Type B pancreatic cell (in vitro differentiated cells): Measurements from ENCODE around the gene PFKFB3. TPM values are rescaled to one million over a fixed set of nuclear protein-coding genes. Genes with fewer than 3 reads are reported as not detected.
A peak's percentile ranks its signal among the peaks of the same experiment; 100 is the strongest.

Source experiments
- DNase-seq: peaks from one replicate; pipeline ENCODE4 v3.0.0; 2021; ENCODE audit warnings: mixed read lengths; ENCODE audit not compliant: unreplicated experiment; ENCODE audit errors: extremely low spot score
- H3K27ac Mint-ChIP-seq: 2 replicates; pipeline ENCODE4 v1.8.0; 2021; ENCODE audit warnings: mild to moderate bottlenecking, mixed read lengths
- H3K27me3 Mint-ChIP-seq: 2 replicates; pipeline ENCODE4 v1.8.0; 2021; ENCODE audit warnings: mixed read lengths
- H3K36me3 Mint-ChIP-seq: 2 replicates; pipeline ENCODE4 v1.8.0; 2021; ENCODE audit warnings: mixed read lengths
- H3K4me1 Mint-ChIP-seq: one replicate; pipeline ENCODE4 v1.8.0; 2021; ENCODE audit warnings: mixed read lengths; ENCODE audit not compliant: unreplicated experiment
- H3K4me3 Mint-ChIP-seq: 2 replicates; pipeline ENCODE4 v1.8.0; 2021; ENCODE audit warnings: mild to moderate bottlenecking, mixed read lengths
- H3K9me3 Mint-ChIP-seq: 2 replicates; pipeline ENCODE4 v1.8.0; 2021; ENCODE audit warnings: mixed read lengths
- total RNA-seq: library from RNA; stranded (reverse); gene quantifications from 2 replicates; pipeline ENCODE4 v1.2.1, GENCODE V29; 2021; ENCODE audit warnings: low replicate concordance
- TF ChIP-seq, protein P1 (sequence below): fragments of 200-600 bp; sonication (generic); conservative IDR thresholded peaks from 2 replicates; pipeline ENCODE4 v1.5.0; 2021; ENCODE audit warnings: antibody characterized with exemption, mild to moderate bottlenecking

Gene PFKFB3
- total RNA-seq, 1 donor from 2014 or later, result 30.2 TPM

DNA sequence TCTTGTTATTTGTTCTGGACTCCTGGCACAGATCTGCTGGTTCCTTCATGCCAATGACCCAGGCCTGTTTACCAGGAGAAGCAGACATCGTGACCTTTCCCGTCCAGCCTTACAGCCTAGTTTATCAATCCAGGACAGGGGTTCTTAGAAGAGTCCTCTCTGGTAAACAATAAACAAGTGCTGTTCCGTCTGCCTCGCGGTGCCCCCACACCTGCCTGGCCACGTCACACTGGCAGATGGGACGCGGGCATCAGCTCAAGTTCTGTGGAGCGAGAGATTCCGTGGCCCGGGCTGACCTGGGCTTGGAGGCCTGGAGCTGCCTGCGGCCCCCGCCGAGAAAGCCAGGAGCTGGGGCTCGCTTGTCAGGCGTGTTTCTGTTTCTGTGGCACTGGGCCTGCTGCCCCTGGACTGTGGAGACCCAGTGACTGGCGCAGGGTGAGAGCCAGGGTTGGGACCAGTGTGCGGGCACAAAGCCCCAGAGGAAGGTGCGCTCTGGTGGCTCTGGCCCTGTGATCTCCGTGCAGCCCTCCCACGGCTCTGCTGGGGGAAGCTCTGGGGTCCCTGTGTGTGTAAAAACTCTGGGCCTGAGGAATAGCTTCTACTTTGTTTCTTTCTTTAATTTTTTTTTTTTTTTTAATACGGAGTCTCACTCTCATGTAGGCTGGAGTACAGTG, 28.4 kb upstream of the PFKFB3 start:
- H3K4me3 Mint-ChIP-seq, result no peak overlapping the region
- peaks cover 4% of the 10 kb centered on the region for H3K36me3 Mint-ChIP-seq
- TF ChIP-seq, protein P1, sequence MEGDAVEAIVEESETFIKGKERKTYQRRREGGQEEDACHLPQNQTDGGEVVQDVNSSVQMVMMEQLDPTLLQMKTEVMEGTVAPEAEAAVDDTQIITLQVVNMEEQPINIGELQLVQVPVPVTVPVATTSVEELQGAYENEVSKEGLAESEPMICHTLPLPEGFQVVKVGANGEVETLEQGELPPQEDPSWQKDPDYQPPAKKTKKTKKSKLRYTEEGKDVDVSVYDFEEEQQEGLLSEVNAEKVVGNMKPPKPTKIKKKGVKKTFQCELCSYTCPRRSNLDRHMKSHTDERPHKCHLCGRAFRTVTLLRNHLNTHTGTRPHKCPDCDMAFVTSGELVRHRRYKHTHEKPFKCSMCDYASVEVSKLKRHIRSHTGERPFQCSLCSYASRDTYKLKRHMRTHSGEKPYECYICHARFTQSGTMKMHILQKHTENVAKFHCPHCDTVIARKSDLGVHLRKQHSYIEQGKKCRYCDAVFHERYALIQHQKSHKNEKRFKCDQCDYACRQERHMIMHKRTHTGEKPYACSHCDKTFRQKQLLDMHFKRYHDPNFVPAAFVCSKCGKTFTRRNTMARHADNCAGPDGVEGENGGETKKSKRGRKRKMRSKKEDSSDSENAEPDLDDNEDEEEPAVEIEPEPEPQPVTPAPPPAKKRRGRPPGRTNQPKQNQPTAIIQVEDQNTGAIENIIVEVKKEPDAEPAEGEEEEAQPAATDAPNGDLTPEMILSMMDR, result no peak
- H3K4me1 Mint-ChIP-seq, result peaks cover 3% of the 10 kb centered on the region
- H3K27ac Mint-ChIP-seq, result no peak overlapping the region
- DNase-seq, result no peak
- H3K27me3 Mint-ChIP-seq, result no peaks in the 10 kb centered on the region
- H3K9me3 Mint-ChIP-seq, result no peaks in the 10 kb centered on the region

DNA sequence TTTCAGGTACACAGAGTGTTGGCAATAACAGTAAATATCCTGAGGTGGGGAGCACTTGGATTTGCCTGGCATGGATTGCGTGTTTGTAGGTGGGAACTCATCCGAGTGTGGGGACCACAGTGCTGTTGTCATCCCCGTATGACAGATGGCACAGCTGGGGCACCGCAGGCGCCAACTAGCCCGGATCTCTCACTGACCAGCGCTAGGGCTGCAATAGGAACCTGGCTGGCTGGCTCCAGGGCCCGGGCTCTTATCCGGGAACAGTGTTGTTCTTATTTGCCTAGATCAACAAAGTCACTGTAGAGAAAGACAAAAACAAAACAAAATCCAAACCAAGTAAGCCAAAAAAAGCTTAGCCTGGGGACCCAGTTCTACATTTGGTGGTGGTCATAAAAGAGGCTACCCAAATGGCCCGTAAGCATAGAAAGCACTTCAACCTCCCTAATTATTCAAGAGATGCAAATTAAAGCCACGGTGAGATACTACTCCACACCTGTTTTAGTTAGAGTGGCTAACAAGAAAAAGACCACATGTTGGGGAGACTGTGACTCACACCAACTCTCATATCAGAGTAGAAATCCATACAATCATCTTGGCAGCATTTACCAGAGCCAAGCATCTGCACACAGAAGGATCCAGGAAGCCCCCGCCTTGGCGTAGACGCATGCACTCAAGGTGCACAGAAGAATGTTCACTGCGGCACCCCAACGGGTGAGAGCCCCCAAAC, 27.2 kb upstream of the PFKFB3 start:
- Mint-ChIP-seq H3K4me3 (no peak overlapping the region), H3K27me3 (no peaks in the 10 kb centered on the region), H3K9me3 (no peaks in the 10 kb centered on the region), H3K4me1 (no peaks in the 10 kb centered on the region), H3K27ac (no peak overlapping the region), H3K36me3 (peaks cover 4% of the 10 kb centered on the region)
- no peak for DNase-seq
- TF ChIP-seq, protein P1, result no peak

DNA sequence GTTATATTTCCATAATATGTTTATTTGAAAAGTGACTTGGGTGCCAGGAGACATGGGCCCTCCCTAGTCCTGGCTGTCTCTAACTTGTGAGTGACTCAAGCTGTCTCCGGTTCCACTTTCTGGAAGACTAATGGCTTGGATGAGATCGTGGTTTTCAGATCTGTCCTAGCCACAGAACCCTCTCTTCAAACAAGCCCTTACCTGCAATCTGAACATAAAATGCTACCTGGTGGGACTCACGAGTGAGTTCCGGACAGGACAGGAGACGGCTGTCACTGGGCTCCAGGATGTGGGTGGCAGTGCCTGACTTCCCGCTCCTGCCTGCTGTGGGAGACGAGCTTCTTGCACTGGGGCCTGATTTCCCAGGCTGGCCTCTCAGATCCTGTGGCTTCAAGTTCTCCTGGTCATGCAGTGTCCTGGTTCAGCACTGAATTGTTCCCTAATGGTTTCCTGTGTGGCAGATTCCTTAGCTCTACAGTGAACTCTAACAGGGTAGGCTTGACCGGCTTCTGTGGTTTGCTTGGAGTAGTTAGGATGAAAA, 26.0 kb upstream of the PFKFB3 start:
- DNase-seq, result no peak
- Mint-ChIP-seq H3K36me3 (peaks cover 4% of the 10 kb centered on the region), H3K4me3 (no peak overlapping the region), H3K9me3 (no peaks in the 10 kb centered on the region), H3K27ac (peak overlapping the region; percentile 31), H3K4me1 (no peaks in the 10 kb centered on the region), H3K27me3 (no peaks in the 10 kb centered on the region)
- TF ChIP-seq, protein P1, result no peak

DNA sequence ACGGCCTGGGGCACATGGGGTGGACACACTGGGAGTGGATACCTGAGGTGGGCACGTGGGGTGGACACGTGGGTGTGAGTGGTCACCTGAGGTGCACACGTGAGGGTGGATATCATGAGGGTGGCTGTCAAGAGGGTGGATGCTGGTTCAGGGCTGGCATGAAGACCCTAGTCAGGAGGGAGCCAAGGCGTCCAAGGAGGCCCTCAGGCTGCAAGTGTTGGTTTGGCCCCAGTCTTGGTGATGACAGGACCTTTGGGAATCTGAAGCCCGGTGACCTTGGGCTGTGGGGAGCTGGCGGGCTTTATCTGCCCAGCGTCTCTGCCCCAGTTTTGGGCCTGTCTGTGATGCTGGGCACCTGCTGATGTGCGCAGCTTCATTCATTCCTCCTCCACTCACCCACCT, 24.9 kb upstream of the PFKFB3 start:
- Mint-ChIP-seq H3K4me3 (no peak overlapping the region), H3K9me3 (no peaks in the 10 kb centered on the region), H3K27me3 (no peaks in the 10 kb centered on the region), H3K36me3 (peaks cover 4% of the 10 kb centered on the region), H3K27ac (no peak overlapping the region), H3K4me1 (no peaks in the 10 kb centered on the region)
- DNase-seq, result no peak
- TF ChIP-seq, protein P1, result no peak

DNA sequence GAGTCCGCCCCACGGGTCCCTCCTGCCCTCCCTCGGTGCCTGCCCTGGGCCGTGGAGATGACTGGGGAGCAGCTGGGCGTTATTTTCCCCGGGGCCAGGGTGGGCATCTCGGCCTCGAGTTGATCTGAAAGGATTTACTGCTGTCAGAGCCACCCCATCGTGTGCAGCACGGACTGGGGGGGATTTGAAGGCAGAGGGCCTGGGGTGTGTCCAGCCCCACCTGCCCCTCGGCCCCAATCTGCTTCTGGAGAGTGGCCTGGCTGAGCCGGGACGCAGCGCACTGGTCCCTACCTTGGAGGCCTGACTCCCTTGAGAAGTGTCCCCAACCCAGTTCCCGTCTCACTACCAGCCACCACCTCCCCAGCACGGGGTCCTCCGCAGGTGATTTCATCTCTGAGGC, 24.2 kb upstream of the PFKFB3 start:
- H3K27ac Mint-ChIP-seq, result no peak overlapping the region
- peaks cover 4% of the 10 kb centered on the region for H3K36me3 Mint-ChIP-seq
- no peak for DNase-seq
- no peaks in the 10 kb centered on the region for H3K9me3 Mint-ChIP-seq
- no peaks in the 10 kb centered on the region for H3K4me1 Mint-ChIP-seq
- no peak overlapping the region for H3K4me3 Mint-ChIP-seq
- TF ChIP-seq, protein P1, result no peak
- H3K27me3 Mint-ChIP-seq, result no peaks in the 10 kb centered on the region
